K562 (cell line): ENCODE results near the gene POLD4. TPM values are rescaled to one million over a fixed set of nuclear protein-coding genes. Genes with fewer than 3 reads are reported as not detected.

ENCODE experiments used
- BCL6 ChIP-seq: fragments of 250-450 bp; sonication (Bioruptor Pico); IDR thresholded peaks from 2 replicates; pipeline ENCODE4 v1.4.0; 2020
- CCNT2 ChIP-seq: IDR thresholded peaks from 2 replicates; pipeline ENCODE4 v1.6.1; 2011; ENCODE audit warnings: borderline replicate concordance, low read depth, mild to moderate bottlenecking, moderate library complexity, mixed read lengths, low read length; ENCODE audit not compliant: insufficient read length; ENCODE audit errors: extremely low read depth
- ETV1 ChIP-seq: fragments of 450-650 bp; conservative IDR thresholded peaks from 2 replicates; pipeline ENCODE4 v1.6.1; 2016; ENCODE audit warnings: missing genetic modification characterization, control low read depth, low read depth, missing compliant biosample characterization
- FOXK2 ChIP-seq, 2 experiments: fragments of 450-650 bp; IDR thresholded peaks in 1 of 2; conservative IDR thresholded peaks in 1 of 2; 2 replicates each; pipeline ENCODE4 v1.6.1; 2016; ENCODE audit warnings: low read depth in 2 of 2, mild to moderate bottlenecking in 1 of 2
- GATAD2B ChIP-seq: fragments of 450-650 bp; IDR thresholded peaks from 2 replicates; pipeline ENCODE4 v1.6.1; 2017; ENCODE audit warnings: mild to moderate bottlenecking, borderline replicate concordance
- PRPF4 ChIP-seq: fragments of 200-400 bp; formaldehyde crosslinking; IDR thresholded peaks from one replicate; pipeline ENCODE4 v1.6.1; 2017; ENCODE audit warnings: low read length, low read depth, mild to moderate bottlenecking; ENCODE audit not compliant: insufficient read depth, poor library complexity, severe bottlenecking
- RBM25 ChIP-seq: fragments of 200-400 bp; formaldehyde crosslinking; IDR thresholded peaks from 2 replicates; pipeline ENCODE4 v1.6.1; 2018; ENCODE audit warnings: low read length, low read depth, moderate library complexity; ENCODE audit not compliant: severe bottlenecking
- SMARCA4 ChIP-seq: fragments of 450-650 bp; IDR thresholded peaks from 2 replicates; pipeline ENCODE4 v1.6.1; 2016
- SMARCC2 ChIP-seq: fragments of 450-650 bp; IDR thresholded peaks from 2 replicates; pipeline ENCODE4 v1.6.1; 2017; ENCODE audit warnings: antibody characterized with exemption, moderate library complexity, mild to moderate bottlenecking, low read depth
- SNRNP70 ChIP-seq: fragments of 200-400 bp; formaldehyde crosslinking; optimal IDR thresholded peaks from 2 replicates; pipeline ENCODE3; 2017; ENCODE audit warnings: low read depth, low read length
- TRIM24 ChIP-seq, 2 experiments: fragments of 450-650 bp; IDR thresholded peaks; 2 replicates each; pipeline ENCODE4 v1.6.1; 2016
- ZNF134 ChIP-seq: fragments of 250-450 bp; sonication (Bioruptor Pico); conservative IDR thresholded peaks from 2 replicates; pipeline ENCODE4 v1.4.0; 2020
- ZNF224 ChIP-seq: sonication (generic); formaldehyde crosslinking; IDR thresholded peaks from 2 replicates; pipeline ENCODE4 v1.8.0; 2022; ENCODE audit warnings: mild to moderate bottlenecking, missing genetic modification reagents
- ZNF41 ChIP-seq: fragments of 250-450 bp; sonication (Bioruptor Pico); conservative IDR thresholded peaks from 2 replicates; pipeline ENCODE4 v1.4.0; 2020; ENCODE audit warnings: mild to moderate bottlenecking
- polyA plus RNA-seq, 8 experiments: library from polyadenylated mRNA; depleted of rRNA in 4 of 8; stranded (reverse) in 5 of 8; unstranded in 3 of 8; fragments of >200 nt; fragmentation: Nextera tagmentation in 2 of 8; fragmentation: Illumina TruSeq in 1 of 8; extraction: Ambion mirVana in 2 of 8; extraction: Trizol in 1 of 8; gene quantifications; 2 replicates each; pipeline versions ENCODE4 v1.2.1 to v1.2.3, GENCODE V29; 2011 to 2014; ENCODE audit warnings: inconsistent platforms in 1 of 8, missing spikeins in 1 of 8
- total RNA-seq, 7 experiments: library from RNA; depleted of rRNA in 6 of 7; stranded (reverse); fragments of >200 nt in 6 of 7; fragmentation: Illumina TruSeq in 2 of 7; extraction: Trizol in 2 of 7; gene quantifications; 2 replicates each; pipeline versions ENCODE4 v1.2.1 to v1.2.3, GENCODE V29; 2011 to 2021; ENCODE audit warnings: low replicate concordance in 1 of 7
- TF ChIP-seq, protein P1 (sequence below), 2 experiments: fragments of 450-650 bp in 1 of 2; sonication (generic) in 1 of 2; formaldehyde crosslinking in 1 of 2; IDR thresholded peaks in 1 of 2; conservative IDR thresholded peaks in 1 of 2; 2 replicates each; pipeline versions ENCODE4 v1.6.1 to v1.8.1; 2016 to 2023; ENCODE audit warnings: mild to moderate bottlenecking in 2 of 2, moderate library complexity in 2 of 2, inconsistent platforms in 1 of 2, missing genetic modification reagents in 1 of 2
- TF ChIP-seq, protein P2 (sequence below): fragments of 250-450 bp; sonication (Bioruptor Pico); IDR thresholded peaks from 2 replicates; pipeline ENCODE4 v1.5.0; 2021

POLD4 gene
- total and polyA plus RNA-seq, 9 of the 15 experiments (the other 6 are each of a cell fraction or from before 2014, with no cell fraction given), result 5.8 to 64.5 (median 18.3) TPM

DNA sequence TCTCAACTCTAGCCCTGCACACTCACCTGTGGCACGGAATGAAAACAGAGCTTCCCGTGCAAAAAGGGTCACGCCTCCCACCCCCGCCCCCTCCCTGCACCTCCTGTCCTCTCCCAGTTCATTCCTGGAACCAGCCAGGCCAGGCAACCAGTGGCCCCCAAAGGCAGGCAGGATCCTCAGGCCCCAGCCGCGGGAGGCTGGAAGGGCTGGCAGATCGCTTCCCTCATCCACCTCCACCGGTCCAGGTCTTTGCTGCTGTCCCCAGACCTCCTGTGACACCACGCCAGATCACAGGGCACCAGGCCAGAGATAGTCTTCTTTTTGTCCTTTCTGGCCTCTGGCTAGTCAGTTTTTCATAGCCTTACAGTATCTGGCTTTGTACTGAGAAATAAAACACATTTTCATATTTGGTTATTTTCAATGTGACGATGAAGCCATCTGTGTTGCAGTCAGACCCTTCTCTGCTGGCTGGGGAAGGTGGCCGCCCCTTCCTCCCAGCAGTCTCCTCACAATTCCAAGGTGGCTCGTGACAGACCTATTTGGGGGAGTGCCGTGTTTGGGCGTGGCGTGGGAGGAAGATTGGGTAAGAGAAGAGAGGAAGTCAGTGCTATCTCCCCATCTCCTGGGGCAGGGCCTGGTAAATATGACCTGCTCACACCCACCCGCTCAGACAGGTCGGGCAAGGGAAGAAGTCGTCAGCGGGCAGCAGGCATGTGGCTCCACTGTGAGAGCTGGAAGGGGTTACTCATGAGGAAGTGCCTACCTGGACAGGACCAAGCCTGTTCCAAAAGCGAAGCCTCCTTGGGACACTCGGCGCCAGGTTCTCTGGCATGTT, 40.9 kb downstream of the POLD4 start (continued):
- TF ChIP-seq, protein P1, sequence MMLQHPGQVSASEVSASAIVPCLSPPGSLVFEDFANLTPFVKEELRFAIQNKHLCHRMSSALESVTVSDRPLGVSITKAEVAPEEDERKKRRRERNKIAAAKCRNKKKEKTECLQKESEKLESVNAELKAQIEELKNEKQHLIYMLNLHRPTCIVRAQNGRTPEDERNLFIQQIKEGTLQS (IDR thresholded peaks at IDR 0.05), result peak; percentile 58; the same call in 1 of the 2 replicates
- TF ChIP-seq, protein P1 (CRISPR knock-in tag; conservative IDR thresholded peaks at IDR 0.05), result no peak
- TF ChIP-seq CCNT2 (peak; percentile 27), BCL6 (CRISPR knock-in tag) (no peak), ETV1 (tag) (peak; percentile 90), ZNF41 (CRISPR knock-in tag) (no peak), SMARCA4 (peak; percentile 82), TRIM24 (IDR thresholded peaks at IDR 0.05) (peak in 1 of 2 experiments; percentile 54; a peak in 2 of 4 replicates), GATAD2B (peak; percentile 95; the same call in 1 of the 2 replicates), RBM25 (no peak), SMARCC2 (peak; percentile 51; the same call in 1 of the 2 replicates), ZNF224 (CRISPR knock-in tag) (no peak), FOXK2 (conservative IDR thresholded peaks at IDR 0.05 in 1 of 2, IDR thresholded peaks at IDR 0.05 in 1 of 2; ENCODE audit: low read depth in 2 of 2) (peak; percentile 34 to 73; a peak in 2 of 4 replicates), PRPF4 (no peak), ZNF134 (CRISPR knock-in tag) (no peak), SNRNP70 (no peak)
- TF ChIP-seq, protein P2, sequence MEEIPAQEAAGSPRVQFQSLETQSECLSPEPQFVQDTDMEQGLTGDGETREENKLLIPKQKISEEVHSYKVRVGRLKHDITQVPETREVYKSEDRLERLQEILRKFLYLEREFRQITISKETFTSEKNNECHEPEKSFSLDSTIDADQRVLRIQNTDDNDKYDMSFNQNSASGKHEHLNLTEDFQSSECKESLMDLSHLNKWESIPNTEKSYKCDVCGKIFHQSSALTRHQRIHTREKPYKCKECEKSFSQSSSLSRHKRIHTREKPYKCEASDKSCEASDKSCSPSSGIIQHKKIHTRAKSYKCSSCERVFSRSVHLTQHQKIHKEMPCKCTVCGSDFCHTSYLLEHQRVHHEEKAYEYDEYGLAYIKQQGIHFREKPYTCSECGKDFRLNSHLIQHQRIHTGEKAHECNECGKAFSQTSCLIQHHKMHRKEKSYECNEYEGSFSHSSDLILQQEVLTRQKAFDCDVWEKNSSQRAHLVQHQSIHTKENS (CRISPR knock-in tag), result no peak
